Measurements from ENCODE around the gene SGO2. TPM values are rescaled to one million over a fixed set of nuclear protein-coding genes. Genes with fewer than 3 reads are reported as not detected.

The SGO2 gene
- 1 to 10 TPM; 3.3 to 8.5 (median 3.8) TPM for total RNA-seq
- long read RNA-seq, donor 1, partial matches to known transcripts = 2 of 3 reads
- long read RNA-seq, donor 1, other reads (novel, unspliced or antisense) = 1 of 3 reads
- long read RNA-seq, donor 2, partial matches to known transcripts = 3 of 6 reads
- long read RNA-seq, donor 2, other reads (novel, unspliced or antisense) = 2 of 6 reads

- H3K4me1 ChIP-seq (ENCODE audit: low read depth) = peaks cover 22% of the 10 kb centered on the region
- DNase-seq = peak; percentile 97 to 98 (median 97)
- TF ChIP-seq CTCF (IDR thresholded peaks at IDR 0.05) = no peak
- peak within 1 kb of the TSS; percentile 37 for H3K4me3 ChIP-seq
- no peaks in the 10 kb centered on the region for H3K36me3 ChIP-seq (ENCODE audit: low read depth)
- intact Hi-C loops (cut with DNase I, micrococcal nuclease) = no loop called here
- H3K9me3 ChIP-seq = no peaks in the 10 kb centered on the region
- peak; percentile 99 for ATAC-seq
These were observed at the start of gene SGO2 for GRCh38 chr2:200525882-200526651. Gene SGO2, plus strand, starts transcription at chr2:200526207. Its CDS starts 6,769 bp downstream, at chr2:200532976.

- Histone ChIP-seq H3K4me3 (no peak overlapping the region), H3K4me1 (ENCODE audit: low read depth) (no peaks in the 10 kb centered on the region), H3K9me3 (no peaks in the 10 kb centered on the region), H3K36me3 (ENCODE audit: low read depth) (no peaks in the 10 kb centered on the region)
- TF ChIP-seq CTCF (IDR thresholded peaks at IDR 0.05) = no peak
- DNase-seq = no peak
- intact Hi-C loops (cut with DNase I, micrococcal nuclease) = loop anchor here in 1 of 2 donors (10.0 kb wide), 1 partner anchor 172 kb away; the partner anchor contains the start of gene SPATS2L
- ATAC-seq = no peak
These were observed 49.2 kb upstream of the SGO2 start for GRCh38 chr2:200476836-200477235.

- TF ChIP-seq CTCF (IDR thresholded peaks at IDR 0.05) = no peak
- DNase-seq = peak in 2 of 3 donors; percentile 35 to 56
- Histone ChIP-seq H3K4me1 (ENCODE audit: low read depth) (no peaks in the 10 kb centered on the region), H3K36me3 (ENCODE audit: low read depth) (no peaks in the 10 kb centered on the region), H3K4me3 (no peak overlapping the region), H3K9me3 (no peaks in the 10 kb centered on the region)
- intact Hi-C loops (cut with DNase I, micrococcal nuclease) = loop anchor here in 1 of 2 donors (10.0 kb wide), 1 partner anchor 173 kb away; the partner anchor contains the start of gene SPATS2L
- peak; percentile 19 for ATAC-seq
These were observed 48.3 kb upstream of the SGO2 start for GRCh38 chr2:200477667-200478131.

GRCh38 chr2:200479692-200480265, 46.2 kb upstream of the SGO2 start:
- H3K4me1 ChIP-seq (ENCODE audit: low read depth) = no peaks in the 10 kb centered on the region
- ATAC-seq (no peak), DNase-seq (no peak)
- H3K4me3 ChIP-seq = no peak overlapping the region
- no peaks in the 10 kb centered on the region for H3K9me3 ChIP-seq
- no peak for TF ChIP-seq CTCF (IDR thresholded peaks at IDR 0.05)
- no peaks in the 10 kb centered on the region for H3K36me3 ChIP-seq (ENCODE audit: low read depth)
- intact Hi-C loops (cut with DNase I, micrococcal nuclease) = loop anchor here in 1 of 2 donors (5.0 to 10.0 kb wide), 2 partner anchors 175 to 497 kb away; partner anchors contain the start of gene SPATS2L

- DNase-seq (no peak), ATAC-seq (no peak)
- no peaks in the 10 kb centered on the region for H3K36me3 ChIP-seq (ENCODE audit: low read depth)
- no peak for TF ChIP-seq CTCF (IDR thresholded peaks at IDR 0.05)
- intact Hi-C loops (cut with DNase I, micrococcal nuclease) = loop anchor here in 1 of 2 donors (5.0 kb wide), 1 partner anchor 500 kb away; no protein-coding TSS in a partner anchor
- no peaks in the 10 kb centered on the region for H3K9me3 ChIP-seq
- H3K4me1 ChIP-seq (ENCODE audit: low read depth) = no peaks in the 10 kb centered on the region
- H3K4me3 ChIP-seq = no peak overlapping the region
These were observed 43.8 kb upstream of the SGO2 start for GRCh38 chr2:200482194-200482593.
